Measurements from ENCODE around the gene ABHD17A.

GRCh38 chr19:1859331-1859781 lies 25.9 kb downstream of the ABHD17A start:
- TF ChIP-seq POLR2A (IDR thresholded peaks at IDR 0.05) (no peak), CTCF (IDR thresholded peaks at IDR 0.05) (no peak)
